CD1c-positive myeloid dendritic cell (primary cell): ENCODE measurements around the gene SLX9.
"Not testable (repeated sequence)": the region's sequence is repeated elsewhere in the genome, so short reads cannot be mapped to it uniquely, and the experiment has no call there.

Experiments used
- DNase-seq: peaks from one replicate; pipeline ENCODE4 v3.0.0-alpha.2; 2016; ENCODE audit errors: extremely low spot score

The SLX9 gene

GRCh38 chr21:44902268-44903049 is 37.4 kb upstream of the SLX9 start:
- no peak for DNase-seq

GRCh38 chr21:44903050-44903685 is 36.7 kb upstream of the SLX9 start:
- DNase-seq, result peak; percentile 59

GRCh38 chr21:44903689-44904088 is 36.1 kb upstream of the SLX9 start:
- no peak for DNase-seq

GRCh38 chr21:44904141-44904923 is 35.5 kb upstream of the SLX9 start:
- no peak for DNase-seq

- DNase-seq, result no peak
Measured at GRCh38 chr21:44905016-44905727, 34.7 kb upstream of the SLX9 start.

- peak; percentile 48 for DNase-seq
Measured at GRCh38 chr21:44905728-44906090, 34.1 kb upstream of the SLX9 start.

GRCh38 chr21:44907225-44907965 is 32.4 kb upstream of the SLX9 start:
- DNase-seq, result no peak

- DNase-seq, result peak; percentile 95
Measured at GRCh38 chr21:44907966-44908895, 31.6 kb upstream of the SLX9 start.

- DNase-seq, result no peak
Measured at GRCh38 chr21:44908908-44909307, 30.9 kb upstream of the SLX9 start.

GRCh38 chr21:44909719-44910118 is 30.1 kb upstream of the SLX9 start:
- DNase-seq, result no peak

GRCh38 chr21:44910229-44911067 is 29.4 kb upstream of the SLX9 start:
- no peak for DNase-seq

GRCh38 chr21:44911068-44911383 is 28.8 kb upstream of the SLX9 start:
- no peak for DNase-seq

- DNase-seq, result peak; percentile 77
Measured at GRCh38 chr21:44911384-44912157, 28.3 kb upstream of the SLX9 start.

- no peak for DNase-seq
Measured at GRCh38 chr21:44912158-44912473, 27.7 kb upstream of the SLX9 start.

GRCh38 chr21:44912506-44913412 is 27.1 kb upstream of the SLX9 start:
- not testable (repeated sequence) for DNase-seq

GRCh38 chr21:44913425-44914175 is 26.2 kb upstream of the SLX9 start:
- DNase-seq, result no peak
